GM18520 (cell line): ENCODE results near the gene HAPLN3.
"Not testable (repeated sequence)": the region's sequence is repeated elsewhere in the genome, so short reads cannot be mapped to it uniquely, and the experiment has no call there.

ENCODE experiments used
- ATAC-seq: cut with Tn5 transposase; IDR thresholded peaks from one replicate; pipeline ENCODE4 v1.9.1; 2021; ENCODE audit not compliant: unreplicated experiment

HAPLN3 gene, protein sequence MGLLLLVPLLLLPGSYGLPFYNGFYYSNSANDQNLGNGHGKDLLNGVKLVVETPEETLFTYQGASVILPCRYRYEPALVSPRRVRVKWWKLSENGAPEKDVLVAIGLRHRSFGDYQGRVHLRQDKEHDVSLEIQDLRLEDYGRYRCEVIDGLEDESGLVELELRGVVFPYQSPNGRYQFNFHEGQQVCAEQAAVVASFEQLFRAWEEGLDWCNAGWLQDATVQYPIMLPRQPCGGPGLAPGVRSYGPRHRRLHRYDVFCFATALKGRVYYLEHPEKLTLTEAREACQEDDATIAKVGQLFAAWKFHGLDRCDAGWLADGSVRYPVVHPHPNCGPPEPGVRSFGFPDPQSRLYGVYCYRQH

DNA sequence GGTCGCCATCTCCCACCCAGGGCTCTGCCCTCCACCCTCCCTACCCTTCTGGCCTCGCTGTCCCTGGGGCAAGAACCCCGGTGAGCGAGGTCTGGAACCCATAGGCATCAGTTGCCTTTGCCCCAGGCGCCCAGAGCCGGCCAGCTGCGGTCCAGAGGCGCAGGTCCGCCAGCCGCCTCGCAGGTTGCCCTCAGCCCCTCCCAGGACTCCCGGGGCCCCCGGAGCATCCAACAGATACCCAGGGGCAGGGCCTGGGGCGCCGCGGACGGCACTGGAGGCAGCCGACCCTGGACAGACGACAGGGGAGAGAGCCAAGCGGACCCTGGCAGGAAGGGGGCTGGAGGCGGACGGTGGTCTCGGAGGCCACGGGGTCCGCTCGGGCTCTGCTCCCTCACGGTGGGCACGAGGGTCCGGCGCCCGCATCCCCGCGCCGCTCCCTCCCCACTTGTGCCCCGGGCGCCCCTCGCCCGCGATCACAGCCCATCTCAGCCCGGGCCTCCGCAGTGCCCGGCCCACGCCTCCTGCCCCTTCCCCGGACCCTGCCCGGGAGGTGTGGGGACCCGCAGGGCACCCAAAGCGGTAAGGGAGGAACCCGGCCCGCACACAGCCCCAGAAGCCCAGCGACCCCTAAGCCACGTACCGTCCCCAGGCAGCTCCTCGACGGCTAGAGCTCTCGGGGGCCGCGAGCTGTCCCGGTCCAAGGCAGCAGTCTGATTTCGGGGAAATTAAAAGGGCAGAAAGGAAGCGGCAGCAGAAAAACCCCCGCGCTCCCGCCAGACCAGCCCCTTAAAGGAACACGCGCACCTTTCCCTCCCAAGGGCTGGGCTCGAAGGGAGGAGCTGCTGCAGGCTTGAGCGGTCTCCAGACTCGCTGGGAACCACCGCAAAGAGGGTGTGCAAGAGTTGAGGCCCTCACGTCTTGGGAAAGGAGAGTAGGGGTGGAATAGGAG, at the start of gene HAPLN3:
HAPLN3 (minus strand) TSS at position 726 of the 949 bp plus-strand sequence. CDS start 8,246 bp downstream, outside the sequence.
- no peak for ATAC-seq

DNA sequence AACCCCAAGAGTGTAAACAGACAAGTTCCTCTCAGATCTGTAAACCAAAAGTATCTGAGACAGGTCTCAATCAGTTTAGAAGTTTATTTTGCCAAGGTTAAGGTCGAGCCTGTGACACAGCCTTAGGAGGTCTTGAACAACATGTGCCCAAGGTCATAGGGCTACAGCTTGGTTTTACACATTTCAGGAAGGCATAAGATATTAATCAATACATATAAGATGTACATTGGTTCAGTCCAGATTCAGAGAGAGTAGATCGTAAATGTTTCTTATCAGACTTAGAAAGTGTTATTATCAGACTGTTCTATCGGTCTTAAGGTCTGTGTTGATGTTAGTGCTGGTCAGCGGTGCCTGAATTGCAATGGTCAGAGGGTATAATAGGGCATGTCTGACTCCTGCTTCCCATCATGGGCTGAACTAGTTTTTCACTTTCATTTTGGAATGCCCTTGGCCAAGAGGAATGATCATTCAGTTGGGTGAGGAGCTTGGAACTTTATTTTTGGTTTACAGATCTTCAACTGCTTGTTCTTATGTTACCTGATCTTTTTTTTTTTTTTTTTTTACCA, 44.8 kb upstream of the HAPLN3 start:
- no peak for ATAC-seq

DNA sequence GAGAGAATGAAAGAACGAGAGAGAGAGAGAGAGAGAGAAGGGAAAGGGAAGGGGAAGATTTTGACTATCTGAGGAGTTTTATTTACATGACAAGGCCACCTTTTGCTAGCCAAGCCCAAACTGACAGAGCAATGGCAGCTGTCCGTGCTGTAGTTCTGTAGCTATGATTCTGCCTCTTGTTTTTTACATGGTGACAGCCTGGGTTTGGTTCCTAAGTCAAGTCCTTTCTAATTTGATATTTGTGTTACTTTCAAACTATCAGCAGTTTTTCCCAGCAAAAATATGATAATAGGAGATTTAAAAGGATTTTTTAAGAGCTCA, 44.1 kb upstream of the HAPLN3 start:
- no peak for ATAC-seq

DNA sequence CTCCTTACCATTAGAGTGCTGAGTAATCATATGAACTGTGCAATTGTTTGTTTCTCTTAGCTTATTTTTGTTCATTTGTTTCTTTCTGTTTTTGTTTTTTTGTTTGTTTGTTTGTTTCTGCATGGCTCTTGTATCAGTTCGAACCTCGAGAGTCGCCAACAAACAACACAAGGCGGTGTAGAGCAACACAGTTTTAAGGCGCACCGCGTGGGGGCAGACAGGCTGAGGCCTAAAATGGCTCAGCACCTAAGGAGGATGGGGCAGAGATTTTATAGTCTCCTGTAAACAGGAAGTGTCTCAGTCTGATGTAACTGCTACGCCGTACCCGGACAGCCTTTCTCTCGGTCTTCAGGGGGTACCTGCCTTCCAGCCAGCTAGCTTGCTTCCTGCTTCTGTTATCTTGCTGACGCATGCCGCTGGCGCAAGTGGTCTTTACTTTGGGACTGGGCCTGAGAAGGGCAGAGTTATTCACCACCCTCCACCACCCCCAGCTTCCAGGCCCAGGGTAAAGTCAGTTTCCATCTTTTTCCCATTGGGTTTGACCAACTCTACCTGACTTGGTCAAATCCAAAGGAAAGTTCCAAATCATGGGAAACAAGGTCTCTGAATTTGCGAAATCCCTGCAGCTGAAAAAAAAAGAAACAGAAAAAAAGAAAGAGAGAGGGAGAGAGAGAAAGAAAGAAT, 43.6 kb upstream of the HAPLN3 start:
- ATAC-seq: no peak

DNA sequence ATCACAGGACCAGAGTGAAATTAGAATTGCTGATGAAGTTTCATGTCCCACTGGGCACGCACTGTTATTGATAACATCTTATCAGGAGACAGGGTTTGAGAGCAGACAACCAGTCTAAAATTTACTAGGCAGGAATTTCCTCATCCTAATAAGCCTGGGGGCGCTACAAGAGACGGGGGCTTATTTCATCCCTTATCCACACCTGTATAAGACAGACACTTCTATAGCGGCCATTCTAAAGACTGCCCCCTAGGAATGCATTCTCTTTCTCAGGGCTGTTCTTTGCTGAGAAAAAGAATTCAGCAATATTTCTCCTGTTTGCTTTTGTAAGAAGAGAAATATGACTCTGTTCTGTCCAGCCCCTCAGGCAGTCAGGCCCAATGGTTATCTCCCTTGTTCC, 39.1 kb upstream of the HAPLN3 start:
- ATAC-seq: not testable (repeated sequence)

DNA sequence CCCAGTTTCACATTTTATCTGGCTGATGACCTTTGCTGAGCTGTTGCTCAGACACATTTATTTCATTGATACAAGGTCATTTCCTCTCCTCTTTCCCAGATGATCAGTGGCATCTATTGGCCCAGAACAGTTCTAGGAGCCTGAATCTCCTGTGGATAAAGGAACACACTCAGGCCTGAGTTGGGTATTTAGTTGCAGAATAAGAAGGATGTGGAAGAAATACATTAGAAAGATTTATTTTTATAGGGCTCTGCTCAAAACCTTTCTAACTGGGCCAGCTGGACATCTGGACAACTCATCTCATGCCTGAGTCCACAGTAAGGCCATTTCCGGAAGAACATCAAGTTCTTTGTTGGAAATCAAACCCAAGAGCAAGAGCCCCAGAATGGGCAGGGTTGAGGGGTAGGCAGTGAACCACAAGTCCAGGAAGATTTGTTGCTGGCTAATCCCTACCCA, 37.6 kb upstream of the HAPLN3 start:
- ATAC-seq: no peak

DNA sequence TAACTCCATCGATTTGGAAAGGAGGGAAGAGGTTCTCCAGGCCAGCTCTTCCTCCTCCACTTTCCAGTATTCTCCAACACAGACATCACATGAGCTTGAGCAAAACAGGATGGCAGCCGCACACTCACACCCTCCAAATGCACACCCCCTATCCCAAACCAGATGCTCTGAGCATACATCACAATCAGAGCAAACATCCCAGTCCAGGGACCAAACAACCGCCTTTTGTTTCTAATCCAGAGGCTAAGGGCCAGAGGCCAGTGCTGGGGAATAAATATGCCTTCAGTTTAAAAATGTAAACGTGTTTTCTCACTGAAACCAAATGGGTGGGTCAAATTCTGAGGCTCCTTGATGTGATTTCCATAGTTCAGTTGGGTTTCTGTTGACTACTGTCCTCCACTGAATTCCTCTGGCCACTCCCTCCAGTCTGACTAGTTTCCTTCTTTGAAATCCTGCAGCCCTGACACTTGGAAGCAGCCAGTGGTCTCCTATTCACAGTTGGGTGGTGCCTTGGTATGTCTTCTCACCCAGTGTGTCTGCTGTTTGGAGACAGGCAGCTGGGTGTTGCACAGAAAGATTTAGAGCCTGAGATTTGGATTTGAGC, 37.0 kb upstream of the HAPLN3 start:
- no peak for ATAC-seq

DNA sequence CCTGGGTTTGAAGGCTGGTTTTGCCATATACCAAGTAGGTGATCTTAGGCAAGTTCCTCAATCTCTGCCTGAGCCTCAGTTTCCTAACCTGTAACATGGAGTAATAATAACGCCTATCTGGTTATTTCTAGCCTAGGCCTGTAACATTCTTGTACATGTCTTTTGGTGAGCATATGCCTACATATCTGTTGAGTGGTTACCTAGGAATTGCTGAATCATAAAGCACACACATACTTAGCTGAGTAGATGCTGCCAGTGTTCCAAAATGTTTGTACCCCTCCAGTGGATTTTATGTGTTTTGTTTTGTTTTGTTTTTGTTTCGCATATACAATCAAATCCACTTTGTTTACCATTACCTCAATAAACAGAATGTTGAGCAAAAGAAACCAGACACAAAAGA, 35.2 kb upstream of the HAPLN3 start:
- no peak for ATAC-seq

DNA sequence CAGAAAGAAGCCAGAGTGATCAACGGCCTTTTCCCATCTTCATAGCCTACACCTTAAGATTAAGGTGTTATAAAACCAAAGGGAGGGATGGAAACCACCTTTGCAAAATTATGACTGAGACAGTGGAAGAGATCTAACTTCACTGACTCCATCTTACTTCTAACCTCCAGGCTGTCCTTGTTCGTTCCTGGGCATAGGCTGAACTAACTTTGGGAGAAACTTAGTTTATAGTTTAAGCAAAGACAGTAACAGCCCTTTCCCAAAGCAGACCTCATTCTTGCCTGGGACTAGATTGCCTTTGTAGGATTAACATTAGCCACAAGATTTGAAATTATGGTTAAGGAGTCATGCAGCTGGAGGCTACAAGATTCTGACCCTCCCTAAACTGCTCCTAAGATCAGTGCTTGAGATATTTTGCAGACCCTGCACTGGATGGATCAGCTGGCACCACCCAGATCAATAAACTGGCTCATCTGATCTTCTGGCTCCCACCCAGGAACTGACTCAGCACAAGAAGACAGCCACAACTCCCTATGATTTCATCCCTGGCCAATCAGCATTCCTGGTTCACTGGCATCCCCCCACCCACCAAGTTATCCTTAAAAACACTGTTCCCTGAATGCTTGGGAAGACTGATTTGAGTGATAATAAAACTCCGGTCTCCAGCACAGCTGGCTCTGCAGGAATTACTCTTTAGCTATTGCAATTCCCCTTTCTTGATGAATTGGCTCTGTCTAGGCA, 34.2 kb upstream of the HAPLN3 start:
- not testable (repeated sequence) for ATAC-seq

DNA sequence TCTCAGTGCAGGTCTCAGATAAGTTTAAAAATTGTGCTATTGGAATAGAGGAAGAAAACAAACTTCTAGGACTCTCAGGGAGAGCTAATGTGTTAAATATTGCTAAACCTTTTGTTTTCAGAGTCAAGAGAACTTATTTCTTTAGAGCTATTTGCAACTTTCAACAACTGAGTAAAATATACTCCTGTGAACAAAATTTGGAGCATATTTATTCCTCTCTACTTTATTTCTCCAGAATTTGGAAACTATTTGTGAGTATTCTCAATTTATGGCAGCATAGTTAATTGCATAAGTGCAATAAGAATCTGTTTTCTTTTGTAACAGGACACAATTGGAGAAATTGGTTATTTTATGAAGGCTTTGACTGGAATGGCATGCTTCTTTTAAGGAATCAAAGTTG, 32.8 kb upstream of the HAPLN3 start:
- ATAC-seq: not testable (repeated sequence)

DNA sequence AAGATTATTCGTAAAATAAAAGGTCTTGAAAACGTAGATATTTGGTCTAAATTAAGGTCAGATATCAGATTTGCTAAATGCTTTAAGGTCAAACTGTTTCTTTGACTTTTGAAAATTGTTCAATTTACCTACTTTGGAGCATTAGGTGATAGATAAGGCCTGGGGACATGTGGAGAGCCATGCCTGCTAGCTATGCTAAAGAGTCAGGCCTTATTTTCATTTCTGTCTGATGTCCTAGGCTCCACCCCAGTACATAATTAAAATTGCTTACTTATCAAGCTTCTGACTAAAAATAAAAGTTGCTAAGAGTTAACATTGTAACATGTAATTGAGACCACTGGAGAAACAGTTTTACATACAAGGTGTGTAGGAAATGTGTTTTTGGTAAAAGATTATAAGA, 30.3 kb upstream of the HAPLN3 start:
- ATAC-seq: not testable (repeated sequence)

DNA sequence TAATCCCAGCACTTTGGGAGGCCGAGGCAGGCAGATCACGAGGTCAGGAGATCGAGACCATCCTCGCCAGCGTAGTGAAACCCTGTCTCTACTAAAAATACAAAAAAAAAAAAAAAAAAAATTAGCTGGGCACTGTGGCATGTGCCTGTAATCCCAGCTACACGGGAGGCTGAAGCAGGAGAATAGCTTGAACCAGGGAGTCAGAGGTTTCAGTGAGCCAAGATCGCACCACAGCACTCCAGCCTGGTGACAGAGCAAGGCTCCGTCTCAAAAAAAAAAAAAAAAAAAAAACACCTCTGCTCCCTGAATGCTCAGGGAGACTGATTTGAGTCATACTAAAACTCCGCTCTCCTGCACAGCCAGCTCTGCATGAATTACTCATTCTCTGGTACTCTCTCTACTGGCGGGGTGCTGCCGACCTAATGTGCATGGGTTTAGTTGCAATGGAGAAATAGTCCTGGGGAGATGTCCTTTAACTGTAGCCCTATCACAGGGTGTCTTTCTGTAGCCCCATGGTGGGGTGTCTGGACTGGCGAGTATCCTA, 25.6 kb upstream of the HAPLN3 start:
- peak; percentile 66 for ATAC-seq

DNA sequence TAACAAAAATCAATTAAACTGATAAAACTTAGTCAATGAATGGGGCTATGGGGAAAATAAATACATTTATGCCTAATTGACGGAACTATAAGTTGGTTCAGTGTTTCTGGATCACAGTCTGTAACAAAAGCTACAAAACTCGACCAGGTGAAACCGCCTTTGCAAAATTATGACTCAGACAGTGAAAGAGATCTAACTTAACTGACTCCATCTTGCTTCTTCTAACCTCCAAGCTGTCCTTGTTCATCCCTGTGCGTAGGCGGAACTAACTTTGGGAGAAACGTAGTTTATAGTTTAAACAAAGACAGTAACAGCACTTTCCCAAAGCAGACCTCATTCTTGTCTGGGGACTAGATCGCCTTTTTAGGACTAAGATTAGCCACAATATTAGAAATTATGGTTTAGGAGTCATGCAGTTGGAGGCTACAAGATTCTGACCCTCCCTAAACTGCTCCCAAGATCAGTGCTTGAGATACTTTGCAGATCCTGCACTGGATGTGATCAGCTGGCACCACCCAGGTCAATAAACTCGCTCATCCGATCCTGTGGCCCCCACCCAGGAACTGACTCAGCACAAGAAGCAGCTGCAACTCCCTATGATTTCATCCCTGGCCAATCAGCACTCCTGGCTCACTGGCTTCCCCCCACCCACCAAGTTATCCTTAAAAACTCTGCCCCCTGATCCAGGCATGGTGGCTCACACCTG, 25.0 kb upstream of the HAPLN3 start:
- no peak for ATAC-seq

DNA sequence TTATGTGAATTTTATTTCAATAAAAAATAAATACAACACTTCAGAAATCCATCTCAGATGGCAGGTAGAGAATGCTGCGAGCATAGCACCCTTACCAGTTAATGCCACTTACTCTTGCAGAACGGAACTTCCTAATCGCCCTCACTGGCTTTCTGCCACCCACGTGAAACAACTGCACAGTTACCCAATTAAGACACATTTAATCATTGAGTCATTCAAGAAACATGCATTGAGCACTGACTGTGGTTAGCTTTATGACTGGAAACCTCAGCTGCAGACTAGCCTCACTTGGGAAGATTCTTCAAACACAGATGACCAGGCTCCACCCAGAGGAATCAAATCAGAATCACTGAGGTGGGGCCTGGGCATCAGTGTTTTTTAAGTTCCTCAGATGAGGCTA, 23.4 kb upstream of the HAPLN3 start:
- peak; percentile 51 for ATAC-seq

DNA sequence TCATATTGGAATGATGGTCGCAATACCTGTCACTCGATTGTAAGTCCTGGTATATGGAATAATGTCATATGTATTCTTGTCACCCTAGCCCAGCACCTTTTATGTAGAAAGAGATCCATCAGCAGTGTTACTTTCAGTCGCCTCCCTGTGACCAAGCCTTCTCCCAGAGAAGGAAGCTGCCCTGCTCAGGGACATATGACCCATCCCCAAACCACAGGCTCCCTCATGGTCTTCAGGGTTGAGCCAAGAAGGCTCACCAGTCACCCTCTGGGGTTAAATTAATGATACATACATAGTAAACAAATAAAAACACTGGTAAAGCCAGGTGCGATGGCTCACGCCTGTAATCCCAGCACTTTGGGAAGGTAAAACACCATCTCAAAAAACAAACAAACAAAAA, 22.4 kb upstream of the HAPLN3 start:
- ATAC-seq: no peak

DNA sequence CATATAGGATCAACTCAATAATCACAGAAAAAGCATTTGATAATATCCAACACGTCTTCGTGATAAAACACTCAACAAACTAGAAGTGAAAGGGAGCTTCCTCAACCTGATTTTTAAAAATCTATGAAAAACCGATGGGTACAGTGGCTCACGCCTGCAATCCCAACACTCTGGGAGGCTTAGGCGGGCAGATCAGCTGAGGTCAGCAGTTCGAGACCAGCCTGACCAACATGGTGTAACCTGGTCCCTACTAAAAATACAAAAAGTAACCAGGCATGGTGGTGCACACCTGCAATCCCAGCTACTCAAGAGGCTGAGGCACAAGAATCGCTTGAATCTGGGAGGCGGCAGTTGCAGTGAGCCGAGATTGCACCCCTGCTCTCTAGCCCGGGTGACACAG, 20.0 kb upstream of the HAPLN3 start:
- ATAC-seq: no peak

DNA sequence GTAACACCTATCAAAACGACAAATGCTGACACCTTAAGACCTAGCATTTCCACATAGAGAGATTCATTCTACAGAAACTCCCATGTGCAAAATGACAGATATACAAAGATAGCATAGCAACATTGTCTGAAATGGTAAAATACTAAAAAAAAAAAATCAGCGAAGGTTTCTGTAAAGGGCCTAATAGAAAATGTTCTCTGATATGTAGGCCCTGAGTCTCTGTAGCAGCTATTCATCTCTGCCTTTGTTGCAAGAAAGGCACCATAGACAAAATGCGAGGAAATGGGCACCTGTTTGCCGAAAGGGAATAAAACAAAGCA, 18.5 kb upstream of the HAPLN3 start:
- ATAC-seq: no peak

DNA sequence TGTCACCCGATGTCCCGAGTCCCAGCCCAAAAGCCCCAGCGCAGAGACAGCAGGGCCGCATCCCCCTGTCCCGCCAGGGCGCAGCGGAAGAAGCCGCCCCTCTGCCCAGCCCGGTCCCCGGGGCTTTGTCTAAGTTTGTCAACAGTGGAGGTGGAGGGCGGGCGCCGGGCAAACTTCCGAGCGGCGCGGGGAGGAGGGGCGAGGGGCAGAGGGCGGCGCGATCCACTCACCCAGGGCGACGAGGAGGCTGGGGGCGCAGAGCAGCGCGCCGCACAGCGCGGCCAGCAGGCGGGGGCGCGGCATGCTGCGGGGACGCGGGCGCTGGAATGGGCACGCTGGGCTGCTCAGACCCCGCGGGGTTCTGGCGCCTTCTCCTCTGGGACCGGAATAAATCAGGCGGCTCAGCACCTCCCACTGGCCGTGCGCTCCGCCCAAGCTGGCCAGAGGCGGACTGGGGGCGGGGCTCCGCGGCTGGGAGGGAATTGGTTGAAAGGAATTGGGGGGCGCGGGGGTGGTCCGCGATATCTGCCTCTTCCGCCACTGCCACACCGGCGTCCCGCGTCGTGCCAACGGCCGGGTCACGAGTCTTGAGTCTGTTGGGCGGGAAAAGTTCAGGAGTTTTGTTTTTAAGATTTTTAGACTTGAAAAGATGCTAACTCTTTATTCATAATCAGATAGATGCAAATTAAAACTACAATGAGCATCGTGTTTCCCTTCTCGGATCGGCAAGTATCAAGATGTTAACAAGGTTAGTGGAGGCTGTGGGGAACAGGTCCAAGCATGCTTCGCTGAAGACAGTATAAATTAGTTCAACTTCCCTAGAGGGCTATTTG, 17.9 kb upstream of the HAPLN3 start, which contains the start of gene MFGE8:
MFGE8 (minus strand) TSS at position 363 of the 833 bp plus-strand sequence; CDS start at position 303, 60 bp downstream.
- ATAC-seq: peak; percentile 56
